GM19023 (cell line): ENCODE measurements around the gene ZBTB47.

Source experiments
- ATAC-seq: cut with Tn5 transposase; IDR thresholded peaks from one replicate; pipeline ENCODE4 v1.9.1; 2021; ENCODE audit warnings: mild to moderate bottlenecking, moderate library complexity; ENCODE audit not compliant: unreplicated experiment

ZBTB47 gene

DNA sequence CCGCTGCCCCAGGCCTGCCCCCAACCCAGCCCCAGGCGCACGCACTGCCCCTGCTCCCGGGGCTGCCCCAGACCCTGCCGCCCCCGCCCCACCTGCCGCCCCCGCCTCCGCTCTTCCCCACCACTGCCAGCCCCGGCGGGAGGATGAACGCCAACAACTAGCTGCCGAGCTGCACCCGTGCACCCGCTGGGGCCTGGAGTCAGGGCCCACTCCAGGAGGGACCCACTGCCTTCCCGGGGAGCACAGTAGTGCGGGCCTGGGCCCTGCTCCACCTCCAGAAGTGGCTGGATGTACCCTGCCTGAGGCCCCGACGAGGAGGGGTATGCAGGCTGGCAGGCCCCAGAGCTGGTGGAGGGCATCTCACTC is 10.9 kb downstream of the ZBTB47 start:
- ATAC-seq: no peak

DNA sequence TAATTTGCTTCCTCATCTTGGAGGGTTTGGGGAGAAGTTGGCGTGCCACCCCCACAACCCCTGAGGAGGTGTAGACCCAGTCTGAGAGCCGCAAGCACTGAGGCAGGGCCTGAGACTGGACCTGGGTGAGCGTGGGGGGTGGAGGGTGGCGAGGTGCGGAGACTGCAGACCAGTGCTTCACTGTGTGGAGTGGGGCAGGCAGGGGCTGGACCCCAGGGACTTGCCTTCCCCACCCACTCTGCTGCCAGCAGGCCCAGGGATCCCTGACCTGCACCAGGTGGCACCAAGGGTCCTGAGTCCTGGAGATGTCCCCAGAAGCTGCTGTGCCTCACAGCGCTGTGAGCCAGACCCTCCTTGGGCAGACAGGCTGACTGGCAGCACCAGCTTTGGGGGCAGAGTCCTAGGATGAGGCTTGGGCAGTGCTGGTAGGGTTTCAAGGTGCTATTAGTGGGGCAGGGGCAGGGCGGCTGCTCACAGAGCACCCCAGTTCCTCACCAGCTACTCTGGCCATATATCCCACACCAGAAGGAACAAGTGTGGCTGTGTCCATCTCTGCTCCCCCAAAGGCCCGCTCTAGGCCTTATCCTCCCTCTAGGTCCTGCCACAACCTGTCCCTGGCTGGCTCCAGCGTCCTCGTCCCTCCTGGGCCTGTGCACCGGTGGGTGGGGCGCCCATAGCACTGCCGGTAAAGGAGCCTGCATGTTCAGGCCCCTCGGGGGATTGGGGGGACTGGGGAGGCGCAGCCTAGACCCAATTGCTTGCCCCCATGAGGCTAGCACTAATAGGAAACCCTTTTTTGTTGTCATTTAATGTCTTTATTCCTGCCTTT is 11.8 kb downstream of the ZBTB47 start:
- ATAC-seq: no peak

GRCh38 chr3:42666022-42666421 is 12.5 kb downstream of the ZBTB47 start:
- ATAC-seq: no peak

GRCh38 chr3:42666577-42666998 is 13.1 kb downstream of the ZBTB47 start:
- no peak for ATAC-seq

- no peak for ATAC-seq
Measured at GRCh38 chr3:42667096-42667522, 13.6 kb downstream of the ZBTB47 start.

DNA sequence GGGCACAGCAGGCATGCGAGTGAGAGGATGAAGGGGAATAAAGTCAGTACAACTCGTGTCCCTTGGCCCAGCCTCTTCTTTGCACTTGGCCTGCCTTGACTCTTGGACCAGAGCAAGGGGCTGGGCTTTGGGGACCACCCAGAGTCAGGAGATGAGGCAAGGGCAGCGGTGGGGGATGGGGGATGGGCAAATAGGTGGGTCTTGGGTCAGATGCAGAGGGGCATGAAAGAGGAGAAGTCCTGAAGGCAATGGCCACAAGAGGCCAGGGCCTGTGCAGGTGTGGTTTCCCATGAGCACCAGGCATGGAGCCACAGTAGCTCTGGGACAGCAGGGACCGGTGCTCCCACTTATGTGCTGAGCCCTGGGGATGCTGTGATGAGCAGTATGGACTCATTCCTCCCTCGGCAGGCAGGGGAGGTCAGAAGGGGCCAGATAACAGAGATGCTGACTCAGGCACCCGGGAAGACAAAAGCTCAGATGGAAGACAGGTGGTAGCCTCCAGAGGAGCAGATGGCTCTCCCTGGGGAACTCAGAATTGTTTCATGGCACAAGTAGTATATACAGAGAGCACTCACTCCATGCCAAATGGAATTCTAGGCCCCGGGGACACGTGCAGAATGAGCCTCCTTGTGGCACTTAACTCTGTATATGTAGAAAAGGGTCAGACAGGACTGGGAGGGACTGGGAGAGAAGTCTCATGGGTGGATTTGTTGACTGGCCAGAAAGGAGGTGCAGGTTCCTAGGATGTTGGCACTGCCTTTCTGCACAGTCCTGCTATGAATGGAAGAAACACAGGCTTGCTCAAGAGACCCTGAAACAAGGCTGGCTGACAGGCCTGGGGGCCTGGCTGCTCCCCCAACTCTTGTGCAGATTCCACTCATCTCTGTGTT is 14.3 kb downstream of the ZBTB47 start:
- no peak for ATAC-seq

GRCh38 chr3:42668413-42668760 is 14.9 kb downstream of the ZBTB47 start:
- no peak for ATAC-seq

GRCh38 chr3:42668793-42669217 is 15.3 kb downstream of the ZBTB47 start:
- ATAC-seq: no peak

GRCh38 chr3:42670051-42670576 is 16.6 kb downstream of the ZBTB47 start:
- no peak for ATAC-seq

- ATAC-seq: no peak
Measured at GRCh38 chr3:42670670-42671069, 17.2 kb downstream of the ZBTB47 start.

- ATAC-seq: no peak
Measured at GRCh38 chr3:42672515-42672914, 19.0 kb downstream of the ZBTB47 start.

DNA sequence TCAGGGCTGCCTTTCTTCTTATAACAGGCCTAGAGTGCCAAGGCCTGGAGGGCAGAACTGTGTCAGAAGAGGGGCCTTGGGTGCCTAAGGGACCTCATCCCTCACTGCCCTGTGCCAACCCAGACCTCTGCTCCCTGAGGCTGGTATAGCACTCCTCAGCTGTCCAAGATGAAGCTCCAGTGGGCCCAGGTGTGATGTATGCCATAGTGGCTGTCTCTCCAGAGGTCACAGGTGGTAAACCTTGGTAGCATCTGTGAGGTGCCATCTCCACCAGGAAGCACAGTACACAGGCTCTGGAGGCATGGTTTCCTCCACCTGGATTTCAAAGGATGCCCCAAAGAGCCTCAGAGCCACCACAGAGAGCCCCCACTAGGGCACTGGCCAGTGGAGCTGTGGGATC is 19.6 kb downstream of the ZBTB47 start:
- no peak for ATAC-seq

- ATAC-seq: no peak
Measured at GRCh38 chr3:42674146-42674545, 20.6 kb downstream of the ZBTB47 start.

GRCh38 chr3:42675909-42676308 is 22.4 kb downstream of the ZBTB47 start:
- ATAC-seq: no peak

GRCh38 chr3:42678447-42678846 is 24.9 kb downstream of the ZBTB47 start:
- no peak for ATAC-seq

- ATAC-seq: no peak
Measured at GRCh38 chr3:42680271-42680670, 26.8 kb downstream of the ZBTB47 start.

GRCh38 chr3:42680806-42681205 is 27.3 kb downstream of the ZBTB47 start:
- no peak for ATAC-seq

DNA sequence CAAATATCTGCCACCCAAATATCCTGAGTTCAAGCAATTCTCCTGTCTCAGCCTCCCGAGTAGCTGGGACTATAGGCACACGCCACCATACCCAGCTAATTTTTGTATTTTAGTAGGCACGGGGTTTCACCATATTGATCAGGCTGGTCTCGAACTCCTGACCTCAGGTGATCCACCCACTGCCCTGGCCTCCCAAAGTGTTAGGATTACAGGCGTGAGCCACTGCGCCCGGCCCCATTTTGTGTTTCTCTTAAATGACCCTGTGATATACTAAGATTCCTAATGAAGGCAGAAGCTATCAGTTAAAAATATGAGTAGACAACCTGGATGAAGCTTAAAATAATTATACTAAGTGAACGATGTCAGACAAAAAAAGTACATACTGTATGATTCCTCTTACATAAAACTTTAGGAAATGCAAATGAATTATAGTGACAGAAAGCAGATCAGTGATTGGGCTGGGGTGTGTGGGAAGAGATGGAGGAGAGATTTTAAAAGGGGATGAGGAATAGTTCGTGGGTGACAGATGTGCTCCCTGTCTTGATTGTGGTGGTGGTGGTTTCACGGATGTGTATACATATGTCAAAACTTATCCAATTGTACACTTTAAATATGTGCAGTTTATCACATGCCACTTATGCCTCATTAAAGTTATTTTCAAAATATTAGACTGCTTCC is 28.0 kb downstream of the ZBTB47 start:
- no peak for ATAC-seq

DNA sequence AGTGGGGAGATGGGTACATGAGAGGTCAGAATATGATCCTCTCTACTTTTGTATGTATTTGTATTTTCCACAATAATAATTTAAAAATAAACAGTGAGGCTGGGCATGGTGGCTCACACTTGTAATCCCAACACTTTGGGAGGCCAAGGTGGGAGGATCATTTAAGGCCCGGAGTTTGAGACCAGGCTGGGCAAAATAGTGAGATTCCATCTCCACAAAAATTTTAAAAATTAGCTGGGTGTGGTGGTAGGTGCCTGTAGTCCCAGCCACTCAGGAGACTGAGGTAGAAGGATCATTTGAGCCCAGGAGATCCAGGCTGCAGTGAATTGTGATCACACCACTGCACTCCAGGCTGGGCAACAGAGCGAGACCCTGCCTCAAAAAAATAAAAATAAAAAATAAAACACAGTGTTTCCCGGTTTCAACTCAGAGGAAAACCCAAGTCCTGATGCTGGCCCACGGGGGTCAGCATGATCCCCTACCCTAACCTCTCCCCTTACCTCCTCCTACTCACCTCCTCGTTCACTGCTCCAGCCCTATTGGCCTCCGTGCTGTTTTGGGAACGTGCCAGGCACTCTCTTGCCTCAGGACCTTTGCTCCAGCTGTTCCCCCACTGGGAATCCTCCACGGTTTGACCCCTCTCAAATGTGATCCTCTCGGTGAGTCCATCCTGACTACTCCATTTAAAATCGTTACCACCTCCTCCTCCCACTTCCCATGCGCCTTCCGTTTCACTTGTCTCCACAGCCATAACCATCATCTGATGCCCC is 29.0 kb downstream of the ZBTB47 start:
- no peak for ATAC-seq

- ATAC-seq: no peak
Measured at GRCh38 chr3:42683875-42684598, 30.5 kb downstream of the ZBTB47 start.
